IPS-NIHi7 (cell line): Measurements from ENCODE around the gene KCNQ1OT1.

Source experiments
- DNase-seq: peaks from one replicate; pipeline ENCODE4 v3.0.0; 2012; ENCODE audit warnings: mixed read lengths; ENCODE audit errors: extremely low spot score

KCNQ1OT1 gene

DNA sequence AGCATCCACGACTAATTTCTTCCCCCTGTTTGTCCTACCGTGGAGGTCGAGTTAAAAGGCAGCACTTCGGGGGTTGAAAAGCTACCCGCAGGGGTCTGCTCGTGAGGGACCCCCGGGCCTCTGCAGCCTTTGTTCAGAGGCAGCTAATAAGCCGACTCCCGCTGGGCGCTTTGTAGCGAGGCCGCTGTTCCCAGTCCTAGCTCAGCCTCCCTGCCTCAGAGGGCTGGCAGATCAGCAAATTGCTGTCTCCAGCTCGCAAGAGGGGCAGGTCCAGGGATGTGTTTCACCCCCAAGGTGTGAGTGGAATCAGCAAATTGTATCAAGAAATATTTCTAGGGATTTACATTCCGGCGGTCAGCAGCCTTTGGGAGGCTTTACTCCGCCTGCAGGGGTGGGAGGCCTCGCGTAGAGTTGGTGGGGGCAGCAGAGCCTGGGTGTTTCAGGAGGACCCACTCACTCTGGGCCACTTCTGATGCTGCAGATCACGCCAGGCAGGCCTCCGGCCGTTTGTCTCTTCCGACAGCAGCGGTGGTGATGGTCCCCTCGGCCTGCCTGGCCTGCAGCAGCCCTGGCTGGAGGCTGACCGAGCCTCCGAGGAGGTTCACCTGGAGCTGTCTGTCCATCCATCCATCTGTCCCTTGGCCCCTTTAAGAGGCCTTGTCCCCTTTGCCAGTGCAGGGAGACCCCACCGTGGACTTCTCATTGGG lies 21.6 kb upstream of the KCNQ1OT1 start:
- DNase-seq: peak; percentile 75

DNA sequence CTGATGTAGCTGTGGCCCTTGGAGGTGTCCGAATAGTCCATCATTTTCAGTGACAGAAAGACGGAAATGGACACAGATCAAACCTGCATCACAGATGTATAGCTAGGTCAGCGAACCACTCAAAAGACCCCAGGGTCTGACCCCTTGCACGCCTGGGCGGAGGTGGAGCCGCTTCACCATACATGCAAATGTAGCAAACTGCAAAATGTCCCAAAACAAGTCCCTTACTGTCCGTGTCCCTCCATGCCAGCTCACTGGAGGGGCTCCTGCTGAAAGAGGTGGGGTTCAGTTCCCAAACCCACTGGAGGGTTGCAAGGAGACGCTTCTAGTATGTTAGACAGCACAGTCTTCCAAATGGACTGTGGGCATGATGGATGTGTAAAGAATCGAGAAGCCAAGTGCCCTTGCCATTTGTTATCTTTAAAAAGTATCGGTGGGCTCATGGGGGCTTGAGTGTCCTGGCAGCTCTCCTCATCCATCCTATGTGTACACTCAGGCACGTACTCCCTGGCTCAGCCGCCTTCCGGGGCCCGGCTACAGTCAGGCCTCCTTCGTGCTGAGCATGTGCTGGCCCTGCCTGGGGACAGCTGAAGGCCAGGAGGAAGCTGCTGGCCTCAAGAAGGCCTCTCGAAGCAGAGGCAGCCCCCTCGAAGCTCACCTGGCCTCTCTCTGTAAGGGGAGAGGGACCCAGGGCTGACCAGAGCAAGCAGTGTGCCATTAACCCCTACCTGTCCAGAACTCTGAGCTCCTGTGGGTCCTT lies 20.2 kb upstream of the KCNQ1OT1 start:
- DNase-seq: no peak

DNA sequence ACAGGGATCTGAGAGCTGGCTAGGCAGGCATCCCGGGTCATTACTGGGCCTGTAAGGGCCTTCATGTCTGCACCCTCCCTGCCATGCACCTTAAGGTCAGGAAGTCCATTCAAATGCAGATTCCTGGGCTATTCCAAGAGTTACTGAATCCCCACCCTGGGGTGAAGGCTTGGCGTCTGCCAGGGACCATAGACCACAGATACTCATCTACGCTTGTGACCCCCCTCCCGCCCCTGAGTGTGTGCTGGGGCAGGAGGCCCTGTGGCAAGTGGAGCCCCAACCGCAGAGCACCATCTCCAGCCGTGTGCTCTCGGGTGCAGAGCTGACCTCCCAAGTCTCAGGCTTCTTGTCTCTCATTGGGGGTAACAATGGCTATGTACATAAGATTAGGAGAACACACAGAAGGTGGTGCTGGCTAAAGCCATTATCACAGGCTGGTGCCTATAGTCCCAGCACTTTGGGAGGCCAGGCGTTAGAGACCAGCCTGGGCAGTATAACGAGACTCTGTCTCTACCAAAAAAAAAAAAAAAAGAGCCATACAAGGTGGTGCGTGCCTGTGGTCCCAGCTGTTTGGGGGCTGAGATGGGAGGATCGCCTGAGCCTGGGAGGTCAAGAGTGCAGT lies 19.1 kb upstream of the KCNQ1OT1 start:
- DNase-seq: no peak

DNA sequence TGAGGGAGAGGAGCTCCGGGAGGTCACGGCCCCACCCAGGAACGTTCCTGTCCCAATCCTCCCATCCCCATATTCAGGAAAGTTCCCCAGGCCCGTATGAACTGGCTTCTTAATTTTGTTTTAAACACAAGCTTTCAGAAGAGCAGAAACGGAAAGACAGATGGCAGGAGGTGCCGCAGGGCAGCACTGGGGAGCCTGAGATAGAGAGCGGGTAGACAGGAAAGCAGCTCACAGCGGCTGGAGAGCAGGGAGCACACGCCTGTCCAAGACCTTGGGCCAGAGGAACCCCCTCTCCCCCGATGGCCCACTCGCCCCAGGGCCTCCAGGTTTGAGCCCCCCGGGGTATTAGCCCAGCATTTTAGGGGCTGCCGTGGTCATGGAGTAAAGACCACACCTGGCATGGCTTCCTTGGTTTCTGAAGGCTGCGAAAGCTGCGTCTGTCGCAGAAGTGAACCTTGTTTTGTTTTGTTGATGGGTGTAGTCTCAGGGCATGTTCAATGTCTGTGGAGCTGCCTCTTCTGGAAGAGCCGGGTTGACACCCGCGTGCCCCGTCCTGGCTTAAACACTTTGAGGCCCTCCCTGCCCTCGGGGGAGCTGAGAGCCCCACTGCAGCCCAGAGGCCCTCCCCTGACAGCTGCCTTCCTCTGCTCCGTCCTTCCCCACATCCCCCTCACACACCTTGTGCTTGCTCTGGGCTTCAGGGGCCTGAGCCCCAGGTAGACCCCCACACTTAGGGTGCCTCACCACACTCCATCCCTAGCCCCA lies 17.9 kb upstream of the KCNQ1OT1 start:
- no peak for DNase-seq

DNA sequence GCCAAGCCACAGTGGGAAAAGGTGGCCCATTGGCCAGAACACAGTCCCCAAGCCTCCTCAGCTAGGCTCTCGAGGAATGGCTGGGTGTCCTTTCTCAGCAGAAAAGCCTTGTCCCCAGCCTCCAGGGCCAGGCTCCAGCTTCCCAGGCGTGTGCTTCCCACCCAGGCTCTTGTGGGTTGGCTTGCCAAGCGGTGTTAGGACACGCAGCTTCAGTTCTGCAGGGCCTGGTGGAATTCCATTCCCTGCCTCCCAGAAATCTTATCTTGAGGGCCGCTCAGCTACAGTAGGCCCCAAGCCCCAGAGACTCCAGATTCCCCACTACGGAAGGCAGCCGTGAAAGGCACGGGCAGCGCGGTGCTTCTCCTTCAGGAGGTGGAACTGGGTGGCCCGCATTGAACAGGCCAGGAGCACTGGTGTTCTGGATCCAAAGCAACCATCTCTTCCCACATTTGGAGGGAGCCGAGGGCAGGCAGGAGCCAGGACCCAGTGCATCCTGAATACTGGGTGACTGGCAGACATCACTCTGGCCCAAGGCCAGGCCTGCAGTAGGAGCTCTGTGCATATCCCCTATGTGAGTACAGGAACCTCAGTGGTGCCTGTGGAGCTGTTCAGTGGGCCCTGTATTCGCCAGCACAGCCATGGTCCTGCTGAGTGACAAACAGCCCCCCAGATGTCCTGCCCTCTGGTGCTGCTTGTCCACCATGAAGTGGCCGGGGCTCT lies 16.7 kb upstream of the KCNQ1OT1 start:
- no peak for DNase-seq

DNA sequence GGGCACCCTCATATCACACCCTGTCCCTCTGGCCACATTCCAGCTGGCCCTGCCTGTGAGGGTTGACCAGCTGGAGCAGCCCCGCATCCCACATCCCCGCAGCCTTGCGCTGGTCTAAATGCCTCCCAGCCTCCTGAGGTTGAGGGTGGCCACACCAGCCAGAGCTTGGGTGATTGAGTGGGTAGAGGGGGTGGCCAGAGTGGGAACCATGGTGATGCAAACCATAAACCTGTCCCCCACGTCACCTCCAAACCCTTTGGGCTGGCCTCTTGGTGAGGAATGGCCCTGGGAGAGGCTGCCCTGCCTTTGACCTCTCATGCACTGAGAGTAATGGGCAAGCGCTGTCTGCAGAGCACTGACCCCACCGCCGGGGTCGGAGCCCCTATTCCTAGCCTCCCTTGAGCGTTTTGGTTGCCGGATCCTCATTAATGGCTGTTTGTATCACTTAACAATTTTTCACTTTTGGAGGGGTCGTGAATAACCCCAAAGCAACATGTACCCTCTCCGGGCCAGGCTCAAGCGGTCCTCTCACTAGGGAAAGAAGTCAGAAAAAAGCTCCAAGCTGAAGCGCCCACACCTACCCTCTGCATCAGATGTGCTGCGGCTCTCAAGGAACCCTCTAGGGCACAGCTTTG lies 16.0 kb upstream of the KCNQ1OT1 start:
- DNase-seq: no peak

DNA sequence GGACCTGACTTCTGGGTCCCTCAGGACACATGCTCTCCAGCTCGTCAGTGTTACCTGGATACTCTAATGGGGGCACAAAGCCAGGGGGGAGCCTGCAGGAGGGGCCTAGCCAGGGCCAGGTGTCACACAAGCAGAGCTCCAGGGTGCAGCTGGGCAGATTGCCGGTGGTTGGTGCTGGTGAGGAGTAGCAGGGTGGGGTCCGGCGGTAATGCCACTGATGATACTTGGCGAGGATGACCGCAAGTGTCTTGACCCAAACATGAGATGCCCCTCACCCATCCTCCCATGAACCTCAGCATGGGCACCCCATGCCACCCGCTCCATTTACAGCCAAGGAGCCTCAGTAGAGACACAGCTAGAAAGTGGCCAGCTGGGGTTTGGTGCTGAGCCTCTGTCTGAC lies 15.1 kb upstream of the KCNQ1OT1 start:
- no peak for DNase-seq

DNA sequence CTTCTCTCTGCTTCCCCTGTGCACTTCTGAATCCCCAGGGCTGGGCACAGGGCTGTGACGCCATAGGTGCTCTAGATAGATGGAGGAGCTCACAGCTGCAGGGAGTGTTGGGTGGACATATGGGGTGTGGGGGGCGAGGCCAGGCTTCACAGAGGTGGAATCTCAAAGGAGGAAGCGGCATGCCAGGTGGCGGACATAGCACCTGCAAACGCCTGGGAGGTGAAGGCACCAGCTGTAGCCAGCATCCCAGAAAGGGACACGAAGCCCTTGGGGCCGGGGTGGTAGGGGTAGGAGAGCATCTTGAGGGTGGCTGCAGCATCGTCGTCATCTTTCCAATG lies 14.6 kb upstream of the KCNQ1OT1 start:
- no peak for DNase-seq

DNA sequence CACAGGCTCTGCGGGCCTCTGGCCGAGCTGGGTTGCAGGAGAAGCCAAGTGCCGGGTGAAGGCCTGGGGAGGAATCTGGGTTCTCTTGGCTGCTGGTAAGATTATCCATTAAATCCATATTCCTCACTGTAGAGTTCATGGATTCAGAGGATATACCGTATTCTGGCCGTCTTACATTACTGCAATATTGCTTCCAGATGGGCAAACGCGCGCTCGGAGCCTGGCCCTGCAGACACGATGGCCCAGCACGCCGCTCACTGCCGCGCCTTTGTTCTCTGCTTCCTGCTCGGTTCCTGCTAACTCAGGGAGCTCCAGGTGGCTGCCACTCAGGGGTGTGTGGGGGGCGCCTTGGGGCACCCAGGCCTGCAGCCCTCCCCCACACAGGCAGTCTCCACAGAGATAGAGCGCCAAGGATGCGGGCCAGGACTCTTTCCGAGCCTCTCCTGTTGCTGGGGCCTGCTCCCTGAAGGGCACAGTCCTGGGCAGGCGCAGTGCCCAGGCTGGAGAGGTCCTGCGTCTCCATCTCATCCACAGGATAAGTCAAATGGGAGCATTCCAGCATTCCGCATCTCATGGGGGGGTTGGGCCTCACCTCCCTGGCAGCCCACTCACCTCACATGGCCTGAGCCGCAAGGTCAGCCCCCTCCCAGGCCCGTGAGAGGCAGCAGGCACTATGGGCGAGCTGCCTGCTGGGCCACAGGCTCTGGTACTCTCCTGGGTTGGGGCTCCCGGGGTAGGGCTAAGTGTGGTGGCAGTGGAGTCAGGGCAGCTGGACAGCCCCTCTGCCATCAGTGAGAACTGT lies 14.1 kb upstream of the KCNQ1OT1 start:
- DNase-seq: no peak

DNA sequence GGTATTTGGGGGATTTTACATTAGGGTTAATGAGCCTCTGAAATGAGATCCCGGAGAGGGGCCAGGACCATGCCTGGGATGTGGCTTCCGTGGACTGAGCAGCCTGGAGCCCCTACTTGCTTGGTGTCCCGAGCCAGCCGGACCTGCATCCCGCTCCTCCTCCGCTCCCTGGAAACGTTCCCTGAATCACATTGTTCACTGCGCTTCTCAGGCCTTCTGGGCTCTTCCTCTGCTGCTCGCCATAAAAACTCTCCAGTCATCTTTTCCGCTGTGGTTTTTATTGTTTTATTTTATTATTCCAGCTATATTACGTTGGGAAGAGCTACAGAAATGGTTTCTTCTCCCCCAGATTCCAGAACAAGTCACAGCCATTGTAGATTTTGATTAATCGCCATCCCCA lies 13.3 kb upstream of the KCNQ1OT1 start:
- DNase-seq: no peak

DNA sequence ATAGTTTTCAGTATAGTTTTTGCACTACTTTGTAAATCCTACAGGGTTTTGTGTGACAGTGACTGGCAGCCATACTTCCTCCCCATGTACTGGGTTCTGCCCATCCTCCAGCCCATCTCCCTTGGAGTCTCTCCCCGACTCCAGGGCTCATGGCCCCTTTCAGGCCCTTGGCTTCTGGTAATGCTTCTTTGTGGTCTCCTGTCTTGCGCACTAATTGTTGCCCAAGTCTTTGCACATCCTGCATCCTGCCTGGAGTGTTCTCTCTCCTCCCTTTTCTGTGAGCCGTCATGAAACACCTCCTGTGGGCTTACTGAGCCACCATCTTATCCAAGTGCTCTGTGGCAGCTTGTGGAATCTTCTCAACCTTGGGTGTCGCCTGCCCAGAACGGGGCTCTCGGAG lies 11.4 kb upstream of the KCNQ1OT1 start:
- no peak for DNase-seq

DNA sequence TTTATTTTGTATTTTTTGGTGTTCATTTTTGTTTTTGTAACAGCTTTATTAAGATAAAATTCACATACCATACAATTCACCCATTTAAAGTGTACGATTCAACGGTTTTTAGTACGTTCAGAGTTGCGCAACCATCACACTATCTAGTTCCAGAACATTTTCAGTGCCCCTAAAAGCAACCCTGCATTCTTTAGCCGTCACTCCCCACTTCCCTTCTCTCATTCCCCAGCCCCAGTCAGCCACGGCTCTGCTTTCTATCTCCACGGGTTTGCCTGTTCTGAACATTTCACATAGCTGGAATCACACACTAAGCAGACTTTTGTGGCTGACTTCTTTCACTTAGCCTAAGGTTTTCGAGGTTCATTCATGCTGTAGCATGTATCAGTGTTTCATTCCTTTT lies 9.6 kb upstream of the KCNQ1OT1 start:
- DNase-seq: no peak

DNA sequence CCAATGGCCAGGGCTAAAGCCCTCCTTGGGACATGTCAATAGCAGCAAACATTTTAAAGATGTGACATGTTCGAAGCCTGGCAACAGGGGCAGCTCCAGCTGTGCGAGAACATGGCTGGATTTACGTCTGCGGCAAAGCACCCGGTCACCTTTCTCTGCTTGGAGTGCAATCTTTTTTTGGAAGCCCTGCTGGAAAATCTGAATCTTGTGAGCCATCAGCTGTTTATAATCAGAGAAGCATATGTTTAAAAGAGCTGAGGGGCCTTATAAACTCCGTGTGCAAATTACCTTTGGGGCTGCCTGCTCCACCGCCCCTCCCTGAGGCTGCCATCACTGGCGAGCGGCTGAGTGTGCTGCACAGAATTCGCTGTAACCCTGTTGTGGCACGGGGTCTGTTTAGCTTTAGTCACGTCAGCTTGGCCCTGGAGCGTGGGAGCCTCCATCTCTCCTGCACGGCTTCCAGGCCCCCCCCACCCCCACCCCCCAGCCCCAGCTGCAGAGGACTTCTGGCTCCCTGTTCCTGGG lies 9.0 kb upstream of the KCNQ1OT1 start:
- DNase-seq: no peak

DNA sequence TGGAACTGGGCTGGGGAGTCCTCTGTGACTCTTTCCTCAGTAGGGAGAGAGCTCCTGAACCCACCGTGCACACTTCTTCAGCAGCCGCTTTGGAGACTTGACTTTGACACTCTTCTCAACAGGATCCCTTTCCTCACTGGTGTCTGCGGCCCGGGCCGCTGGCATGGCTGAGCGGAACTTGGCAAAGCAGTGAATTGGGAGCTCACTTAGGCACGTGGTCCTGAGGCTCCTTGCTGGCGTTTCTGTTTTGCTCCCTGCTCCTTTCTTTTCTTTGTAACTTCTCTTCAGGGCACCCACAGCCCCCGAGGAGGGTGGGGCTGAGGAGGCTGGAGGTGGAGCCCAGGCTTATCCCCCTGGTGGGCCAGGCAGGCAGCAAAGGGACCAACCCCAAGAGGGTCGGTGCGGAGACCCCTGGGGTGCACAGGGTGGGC lies 8.4 kb upstream of the KCNQ1OT1 start:
- no peak for DNase-seq

DNA sequence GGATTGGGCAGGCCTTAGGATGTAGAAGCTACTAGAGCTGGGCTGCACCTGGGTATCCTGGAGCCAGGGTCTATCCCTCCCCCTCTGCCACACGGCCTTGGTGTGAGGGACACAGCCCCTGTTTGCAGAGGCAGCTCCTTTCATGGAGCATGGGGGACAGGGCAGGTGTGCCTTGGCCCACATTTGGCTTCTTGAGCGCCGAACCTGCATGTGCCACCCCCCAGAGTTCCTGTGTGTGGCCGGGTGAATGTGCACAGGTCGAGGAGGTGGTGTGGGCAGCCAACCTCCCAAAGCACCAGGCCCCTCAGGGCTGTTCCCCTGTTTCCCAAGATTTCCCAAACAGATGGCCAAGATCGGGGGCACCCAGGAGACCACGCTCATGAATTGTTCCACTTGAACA lies 7.9 kb upstream of the KCNQ1OT1 start:
- DNase-seq: no peak

DNA sequence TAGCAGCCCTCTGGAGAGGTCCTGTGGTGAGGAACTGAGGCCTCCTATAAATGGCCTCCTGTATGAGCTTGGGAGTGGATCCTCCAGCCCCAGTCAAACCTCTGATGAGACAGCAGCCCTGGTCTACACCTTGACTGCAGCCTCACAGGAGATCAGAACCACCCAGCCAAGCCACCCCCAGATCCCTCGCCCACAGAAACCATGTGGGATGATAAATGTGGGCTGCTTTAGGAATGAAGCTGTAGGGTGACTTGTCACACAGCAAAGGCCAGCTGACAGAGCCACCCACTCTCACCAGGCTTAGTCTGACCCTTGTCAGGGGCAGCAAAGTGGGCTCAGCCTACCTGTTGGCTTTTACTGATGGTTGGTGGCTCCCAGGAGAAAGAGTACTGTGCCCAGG lies 6.5 kb upstream of the KCNQ1OT1 start:
- DNase-seq: no peak

DNA sequence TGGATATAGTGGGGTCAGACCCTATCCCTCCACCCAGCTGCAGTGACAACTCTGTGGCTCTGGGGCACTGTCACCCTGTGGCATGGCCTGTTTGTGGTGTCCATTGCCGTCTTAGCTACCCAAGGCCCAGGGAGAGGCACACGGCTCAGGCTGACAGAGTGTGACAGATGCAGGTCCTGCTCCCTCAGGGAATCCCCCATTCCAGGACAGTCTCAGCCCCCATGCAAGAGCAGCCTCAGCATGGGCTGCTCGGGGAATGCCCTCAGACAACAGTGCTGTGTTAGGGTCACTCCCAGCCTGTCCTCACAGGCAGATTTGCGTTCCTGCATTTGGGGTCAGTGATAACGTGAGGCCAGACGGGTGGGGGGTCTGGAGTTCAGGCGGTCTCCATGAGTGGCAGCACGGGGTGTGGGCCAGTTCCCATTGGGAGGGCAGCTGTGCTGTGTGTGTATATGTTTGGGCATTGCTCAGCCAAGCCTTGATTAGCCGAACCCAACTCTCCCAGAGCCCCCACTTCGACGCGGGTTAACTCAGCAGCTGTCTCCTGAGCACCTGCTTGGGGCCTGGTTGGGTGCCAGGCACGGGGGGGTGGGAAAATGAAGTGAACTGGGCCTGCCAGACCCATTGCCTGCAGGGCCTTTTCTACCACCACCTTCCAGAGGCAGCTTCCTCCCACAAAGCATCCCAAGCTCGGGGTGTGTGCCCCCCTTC lies 5.3 kb upstream of the KCNQ1OT1 start:
- no peak for DNase-seq

DNA sequence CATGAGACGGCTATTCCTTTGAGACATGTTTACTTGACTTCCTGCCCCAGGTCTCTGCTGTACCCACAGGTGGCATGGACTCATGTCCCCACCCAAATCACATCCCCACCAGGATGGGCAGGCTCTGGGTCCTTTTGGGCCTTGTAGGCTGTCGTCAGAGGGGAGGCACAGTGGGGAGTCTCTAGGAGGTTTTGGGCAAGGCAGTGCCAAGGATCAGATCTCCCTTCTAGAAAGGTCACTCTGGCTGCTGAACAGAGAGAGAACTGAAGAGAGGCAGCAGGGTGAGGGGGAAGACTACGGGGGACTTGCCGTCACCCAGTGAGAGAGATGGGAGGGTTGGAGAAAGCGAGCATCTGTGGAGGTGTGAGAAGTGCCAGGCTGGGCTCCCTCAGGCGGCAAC lies 4.6 kb upstream of the KCNQ1OT1 start:
- no peak for DNase-seq

DNA sequence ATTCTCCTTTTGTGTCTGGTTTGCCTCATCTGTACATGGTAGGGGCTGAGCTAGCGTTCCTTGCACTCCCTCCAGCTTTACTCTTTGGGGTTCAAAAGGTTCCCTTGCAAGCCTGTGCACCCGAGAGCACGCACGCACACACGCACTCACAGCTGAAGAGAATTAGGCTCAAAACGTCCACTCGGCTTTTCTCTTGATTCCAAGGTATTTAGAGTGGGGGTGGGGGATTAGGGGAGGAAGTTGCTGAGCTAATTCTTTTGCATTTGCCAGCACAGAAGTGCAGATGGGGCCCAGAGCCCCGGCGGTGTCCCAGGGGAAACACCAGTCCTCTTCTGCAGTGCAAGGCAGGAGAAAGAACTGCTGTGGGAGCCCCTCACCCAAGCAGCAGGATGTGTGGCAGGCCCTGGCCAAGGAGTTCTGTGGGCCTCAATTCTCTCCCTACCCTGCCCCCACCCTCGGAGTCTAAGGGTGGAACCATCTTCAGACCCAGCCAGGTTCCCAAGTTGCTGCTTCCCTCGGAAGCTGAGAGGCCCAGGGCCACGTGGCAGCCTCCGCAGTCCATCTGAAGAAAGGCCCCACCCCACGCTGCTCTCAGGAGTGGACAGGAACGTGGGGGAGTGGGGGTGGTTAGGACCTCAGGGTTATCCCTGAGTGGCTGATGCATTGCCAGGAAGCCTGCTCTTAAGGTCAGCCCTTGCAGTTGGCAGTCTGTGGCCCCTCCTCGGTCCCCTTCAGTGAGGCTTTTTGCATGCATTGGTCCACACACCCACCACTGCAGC lies 3.8 kb upstream of the KCNQ1OT1 start:
- no peak for DNase-seq
